ENCODE results near the gene HIGD1A. TPM values are rescaled to one million over a fixed set of nuclear protein-coding genes. Genes with fewer than 3 reads are reported as not detected.

HIGD1A gene
- total and polyA plus RNA-seq, 2 of the 8 experiments (the other 6 are each of a cell fraction or from before 2014, with no cell fraction given): 67.3 to 95.4 TPM

GRCh38 chr3:42771271-42771670 lies 33.0 kb downstream of the HIGD1A start:
- CTCF ChIA-PET (ENCODE audit: partially characterized antibody): interaction anchor here (2.4 kb wide), 1 partner anchor 8 kb away, joined by 11 read pairs; no protein-coding TSS in a partner anchor

More at GRCh38 chr3:42771271-42771670, 33.0 kb downstream of the HIGD1A start:
- H3K4me2 ChIP-seq (ENCODE audit: insufficient read depth in 1 of 2, low read depth in 2 of 2, low read length in 2 of 2): no peak overlapping the region
- H3K27me3 ChIP-seq (replicated peaks in 1 of 4; ENCODE audit: control insufficient read depth in 3 of 4, extremely low read depth in 1 of 4, insufficient read depth in 3 of 4, low read length in 3 of 4): peaks cover 0 to 6% (median 5%) of the 10 kb centered on the region in 4 experiments; a peak in 3 of 7 replicates
- H3K4ac ChIP-seq (replicated peaks; ENCODE audit: insufficient read length, low read depth, low read length): no peak overlapping the region
- H3K56ac ChIP-seq (replicated peaks; ENCODE audit: insufficient read length, low read depth, low read length): no peak overlapping the region
- H2AFZ ChIP-seq (ENCODE audit: low read length): no peak overlapping the region
- no peak overlapping the region for H2BK5ac ChIP-seq (ENCODE audit: low read depth, low read length)
- H3K9me3 ChIP-seq (ENCODE audit: insufficient read depth in 2 of 2, low read depth in 1 of 2, low read length in 1 of 2): peaks cover 0 to 7% of the 10 kb centered on the region in 2 experiments; a peak in 1 of 4 replicates
- H4K91ac ChIP-seq (replicated peaks; ENCODE audit: insufficient read length, low read length): no peak overlapping the region
- no peak overlapping the region for H2BK120ac ChIP-seq (replicated peaks; ENCODE audit: low read depth, low read length)
- no peaks in the 10 kb centered on the region for H4K20me1 ChIP-seq (replicated peaks in 1 of 2; ENCODE audit: control insufficient read depth in 1 of 2, insufficient read depth in 2 of 2, low read length in 2 of 2)
- WGBS, 2 experiments (ENCODE audit: extremely low coverage in 1 of 2, insufficient coverage in 1 of 2, insufficient read length in 1 of 2, insufficient replicate concordance in 2 of 2, low coverage in 1 of 2, low lambda C conversion rate in 2 of 2, missing lambda C conversion rate in 1 of 2): 88% methylated on average over 1 of the region's 1 CpG; no CpG with 5 or more reads in 1 of the 2 experiments
- FAIRE-seq (no peak), DNase-seq (ENCODE audit: low read depth in 1 of 2, low spot score in 2 of 2) (no peak)
- no peak overlapping the region for H2BK15ac ChIP-seq (ENCODE audit: low read length)
- H3K18ac ChIP-seq (ENCODE audit: extremely low read depth, low read length): no peak overlapping the region
- TF ChIP-seq EGR1 (IDR thresholded peaks at IDR 0.05; ENCODE audit: borderline replicate concordance, low read depth, low read length): no peak
- TF ChIP-seq TAF1 (IDR thresholded peaks at IDR 0.05; ENCODE audit: low read depth, low read length): no peak
- no peak for TF ChIP-seq BCL11A (IDR thresholded peaks at IDR 0.05; ENCODE audit: low read depth in 2 of 2, low read length in 2 of 2)
- TF ChIP-seq, protein P1, sequence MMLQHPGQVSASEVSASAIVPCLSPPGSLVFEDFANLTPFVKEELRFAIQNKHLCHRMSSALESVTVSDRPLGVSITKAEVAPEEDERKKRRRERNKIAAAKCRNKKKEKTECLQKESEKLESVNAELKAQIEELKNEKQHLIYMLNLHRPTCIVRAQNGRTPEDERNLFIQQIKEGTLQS (IDR thresholded peaks at IDR 0.05; ENCODE audit: insufficient read depth, low read depth, low read length): no peak
- no peak overlapping the region for H3K4me3 ChIP-seq (ENCODE audit: extremely low read depth in 1 of 4, insufficient read depth in 2 of 4, low read depth in 3 of 4, low read length in 4 of 4)
- H3K23ac ChIP-seq (ENCODE audit: insufficient read length): no peak overlapping the region
- no peak overlapping the region for H3K14ac ChIP-seq (ENCODE audit: insufficient read length)
- H2BK20ac ChIP-seq (ENCODE audit: low read length): no peak overlapping the region
- no peak overlapping the region for H2BK12ac ChIP-seq (ENCODE audit: low read depth, low read length)
- H3K9ac ChIP-seq (replicated peaks in 1 of 4; ENCODE audit: extremely low read depth in 1 of 4, low read depth in 3 of 4, low read length in 3 of 4): no peak overlapping the region
- H2AK5ac ChIP-seq (ENCODE audit: low read depth, low read length): no peak overlapping the region
- H3K27ac ChIP-seq (ENCODE audit: low read depth, low read length): no peak overlapping the region
- peaks cover 0 to 3% (median 0%) of the 10 kb centered on the region in 4 experiments; a peak in 1 of 8 replicates for H3K36me3 ChIP-seq (ENCODE audit: control insufficient read depth in 2 of 4, insufficient read depth in 4 of 4, low read length in 3 of 4)
- H4K8ac ChIP-seq (ENCODE audit: extremely low read depth, insufficient read depth, low read length): no peak overlapping the region
- POLR2A ChIA-PET (ENCODE audit: partially characterized antibody): no interaction called here
- peaks cover 8% of the 10 kb centered on the region for H3K23me2 ChIP-seq (ENCODE audit: low read depth, low read length)
- H3K4me1 ChIP-seq (replicated peaks in 1 of 4; ENCODE audit: control insufficient read depth in 3 of 4, insufficient read depth in 4 of 4, low read length in 3 of 4): 0 out of 7 replicates have a peak, but pooled peaks cover 0 to 4% (median 0%) of the 10 kb centered on the region in 4 experiments
- H3K79me1 ChIP-seq (ENCODE audit: low read depth, low read length): no peaks in the 10 kb centered on the region
- H4K5ac ChIP-seq (ENCODE audit: insufficient read length, low read depth, low read length): no peak overlapping the region
- no peaks in the 10 kb centered on the region for H3K79me2 ChIP-seq (ENCODE audit: control insufficient read depth in 1 of 2, insufficient read depth in 2 of 2, low read length in 2 of 2)

Data from H1 (cell line).